Smooth muscle cell (in vitro differentiated cells): ENCODE data around the gene MED13L. TPM values are rescaled to one million over a fixed set of nuclear protein-coding genes. Genes with fewer than 3 reads are reported as not detected.

Source experiments
- DNase-seq: peaks from one replicate; lab custom pipeline; 2025; ENCODE audit not compliant: unreplicated experiment; lab: John Stamatoyannopoulos, UW
- H2AFZ ChIP-seq: fragments of 200-600 bp; sonication (generic); 2 replicates; pipeline ENCODE4 v1.6.0; 2016; ENCODE audit warnings: antibody characterized with exemption, low read depth, mild to moderate bottlenecking
- H3F3A ChIP-seq: fragments of 200-600 bp; sonication (generic); 2 replicates; pipeline ENCODE4 v1.6.0; 2017; ENCODE audit warnings: antibody characterized with exemption, low read depth
- H3K27ac ChIP-seq: fragments of 200-600 bp; sonication (generic); 2 replicates; pipeline ENCODE4 v1.5.1; 2016; ENCODE audit warnings: low read depth, mild to moderate bottlenecking
- H3K27me3 ChIP-seq: fragments of 200-600 bp; sonication (generic); 2 replicates; pipeline ENCODE4 v1.6.1; 2016; ENCODE audit warnings: low read depth, mild to moderate bottlenecking
- H3K36me3 ChIP-seq: fragments of 200-600 bp; sonication (generic); 2 replicates; pipeline ENCODE4 v1.5.1; 2016; ENCODE audit warnings: low read depth
- H3K4me1 ChIP-seq: fragments of 200-600 bp; sonication (generic); 2 replicates; pipeline ENCODE4 v1.5.1; 2016; ENCODE audit warnings: low read depth
- H3K4me2 ChIP-seq: fragments of 200-600 bp; sonication (generic); 2 replicates; pipeline ENCODE4 v1.6.0; 2016; ENCODE audit warnings: mild to moderate bottlenecking
- H3K4me3 ChIP-seq: fragments of 200-600 bp; sonication (generic); 2 replicates; pipeline ENCODE4 v1.5.1; 2016; ENCODE audit warnings: mild to moderate bottlenecking
- H3K79me2 ChIP-seq: fragments of 200-600 bp; sonication (generic); 2 replicates; pipeline ENCODE4 v1.6.0; 2016; ENCODE audit warnings: low read depth, mild to moderate bottlenecking
- H3K9ac ChIP-seq: fragments of 200-600 bp; sonication (generic); 2 replicates; pipeline ENCODE4 v1.6.0; 2016; ENCODE audit warnings: low read depth
- H3K9me3 ChIP-seq: fragments of 200-600 bp; sonication (generic); replicated peaks from 2 replicates; pipeline ENCODE4 v1.5.1; 2016; ENCODE audit warnings: low read depth
- H4K20me1 ChIP-seq: fragments of 200-600 bp; sonication (generic); 2 replicates; pipeline ENCODE4 v1.6.0; 2016; ENCODE audit warnings: low read depth
- WGBS: methylation state at CpG from one replicate; pipeline ENCODE4 v1.1.7; 2016; ENCODE audit warnings: low lambda C conversion rate; 5-methylcytosine and 5-hydroxymethylcytosine counted together
- polyA plus RNA-seq: library from polyadenylated mRNA; unstranded; fragments of >200 nt; fragmentation: Nextera tagmentation; extraction: Ambion mirVana; gene quantifications from 2 replicates; pipeline ENCODE4 v1.2.1, GENCODE V29; 2016
- total RNA-seq: library from RNA; depleted of rRNA; stranded (reverse); fragments of >200 nt; gene quantifications from 2 replicates; pipeline ENCODE4 v1.2.3, GENCODE V29; 2014
- TF ChIP-seq, protein P1 (sequence below): fragments of 200-600 bp; sonication (generic); IDR thresholded peaks from 2 replicates; pipeline ENCODE4 v1.5.1; 2017; ENCODE audit warnings: borderline replicate concordance, mild to moderate bottlenecking, antibody characterized with exemption; ENCODE audit not compliant: insufficient read depth, poor library complexity, severe bottlenecking

MED13L gene
- total and polyA plus RNA-seq, 2 experiments from 2014 or later = 13.2 to 74.3 TPM

GRCh38 chr12:116306968-116307367 is 29.5 kb upstream of the MED13L start:
- H3K36me3 ChIP-seq = no peaks in the 10 kb centered on the region
- H3K4me3 ChIP-seq = no peak overlapping the region
- H3K79me2 ChIP-seq = no peaks in the 10 kb centered on the region
- WGBS = 58% methylated on average over 3 of the region's 3 CpGs
- H3K27ac ChIP-seq = no peak overlapping the region
- no peak overlapping the region for H3K4me2 ChIP-seq
- peak overlapping the region; percentile 9 for H2AFZ ChIP-seq
- no peak for DNase-seq
- no peaks in the 10 kb centered on the region for H3F3A ChIP-seq
- peaks cover 4% of the 10 kb centered on the region for H3K4me1 ChIP-seq
- H4K20me1 ChIP-seq = no peaks in the 10 kb centered on the region
- TF ChIP-seq, protein P1, sequence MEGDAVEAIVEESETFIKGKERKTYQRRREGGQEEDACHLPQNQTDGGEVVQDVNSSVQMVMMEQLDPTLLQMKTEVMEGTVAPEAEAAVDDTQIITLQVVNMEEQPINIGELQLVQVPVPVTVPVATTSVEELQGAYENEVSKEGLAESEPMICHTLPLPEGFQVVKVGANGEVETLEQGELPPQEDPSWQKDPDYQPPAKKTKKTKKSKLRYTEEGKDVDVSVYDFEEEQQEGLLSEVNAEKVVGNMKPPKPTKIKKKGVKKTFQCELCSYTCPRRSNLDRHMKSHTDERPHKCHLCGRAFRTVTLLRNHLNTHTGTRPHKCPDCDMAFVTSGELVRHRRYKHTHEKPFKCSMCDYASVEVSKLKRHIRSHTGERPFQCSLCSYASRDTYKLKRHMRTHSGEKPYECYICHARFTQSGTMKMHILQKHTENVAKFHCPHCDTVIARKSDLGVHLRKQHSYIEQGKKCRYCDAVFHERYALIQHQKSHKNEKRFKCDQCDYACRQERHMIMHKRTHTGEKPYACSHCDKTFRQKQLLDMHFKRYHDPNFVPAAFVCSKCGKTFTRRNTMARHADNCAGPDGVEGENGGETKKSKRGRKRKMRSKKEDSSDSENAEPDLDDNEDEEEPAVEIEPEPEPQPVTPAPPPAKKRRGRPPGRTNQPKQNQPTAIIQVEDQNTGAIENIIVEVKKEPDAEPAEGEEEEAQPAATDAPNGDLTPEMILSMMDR = no peak
- no peaks in the 10 kb centered on the region for H3K27me3 ChIP-seq
- H3K9ac ChIP-seq = no peak overlapping the region
- no peaks in the 10 kb centered on the region for H3K9me3 ChIP-seq

DNA sequence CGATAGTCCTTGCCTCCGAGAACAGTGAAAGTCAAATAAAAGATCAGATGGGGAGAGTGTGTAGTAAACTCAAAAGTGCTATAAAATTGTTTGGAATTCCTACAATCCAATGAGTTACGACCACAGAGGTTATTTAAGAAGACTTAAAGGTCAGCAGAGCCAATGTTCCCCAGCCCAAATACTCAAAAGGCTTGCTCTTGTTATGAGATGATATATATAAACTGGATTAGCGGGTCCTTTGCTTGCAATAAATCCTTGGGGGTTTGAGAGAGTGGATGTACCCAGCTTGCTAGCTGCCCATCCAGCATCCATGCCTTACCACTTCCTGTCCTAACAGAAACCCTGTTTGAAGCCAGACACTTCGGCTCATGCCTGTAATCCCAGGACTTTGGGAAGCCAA is 29.0 kb upstream of the MED13L start:
- Histone ChIP-seq H2AFZ (peak overlapping the region; percentile 9), H3K4me1 (peaks cover 4% of the 10 kb centered on the region), H3K9me3 (no peaks in the 10 kb centered on the region), H3F3A (no peaks in the 10 kb centered on the region), H3K4me3 (no peak overlapping the region), H3K4me2 (no peak overlapping the region), H3K27ac (no peak overlapping the region), H3K79me2 (no peaks in the 10 kb centered on the region), H3K36me3 (no peaks in the 10 kb centered on the region), H3K9ac (no peak overlapping the region), H3K27me3 (no peaks in the 10 kb centered on the region), H4K20me1 (no peaks in the 10 kb centered on the region)
- TF ChIP-seq, protein P1 = no peak
- WGBS = 32% methylated on average over 5 of the region's 5 CpGs
- DNase-seq = no peak

DNA sequence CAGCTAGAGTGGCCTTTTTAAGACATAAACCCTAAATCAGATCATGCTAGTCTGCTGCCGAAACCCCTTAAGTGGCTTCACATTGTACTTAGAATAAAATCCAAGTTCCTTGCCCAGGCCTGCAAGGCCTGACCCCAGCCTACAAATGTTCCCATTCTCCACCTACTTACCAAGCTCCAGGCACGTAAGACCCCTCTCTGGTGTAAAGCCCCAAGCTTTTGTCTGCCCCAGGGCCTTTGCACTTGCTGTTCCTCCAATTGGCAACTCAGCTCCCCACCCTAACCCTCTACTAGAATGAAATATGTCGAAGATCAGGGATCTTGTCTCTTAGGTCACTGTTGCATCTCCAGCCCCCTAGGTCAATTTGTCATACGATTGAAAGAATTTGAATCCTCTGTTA is 27.1 kb upstream of the MED13L start:
- no peaks in the 10 kb centered on the region for H3K36me3 ChIP-seq
- H3K27me3 ChIP-seq = no peaks in the 10 kb centered on the region
- no peak for DNase-seq
- no peak overlapping the region for H2AFZ ChIP-seq
- H3F3A ChIP-seq = no peaks in the 10 kb centered on the region
- no peak overlapping the region for H3K27ac ChIP-seq
- H3K4me2 ChIP-seq = no peak overlapping the region
- 96% methylated on average over 4 of the region's 4 CpGs for WGBS
- peaks cover 4% of the 10 kb centered on the region for H3K4me1 ChIP-seq
- TF ChIP-seq, protein P1 = no peak
- no peak overlapping the region for H3K4me3 ChIP-seq
- no peaks in the 10 kb centered on the region for H3K9me3 ChIP-seq
- H3K9ac ChIP-seq = no peak overlapping the region
- H3K79me2 ChIP-seq = no peaks in the 10 kb centered on the region
- no peaks in the 10 kb centered on the region for H4K20me1 ChIP-seq

DNA sequence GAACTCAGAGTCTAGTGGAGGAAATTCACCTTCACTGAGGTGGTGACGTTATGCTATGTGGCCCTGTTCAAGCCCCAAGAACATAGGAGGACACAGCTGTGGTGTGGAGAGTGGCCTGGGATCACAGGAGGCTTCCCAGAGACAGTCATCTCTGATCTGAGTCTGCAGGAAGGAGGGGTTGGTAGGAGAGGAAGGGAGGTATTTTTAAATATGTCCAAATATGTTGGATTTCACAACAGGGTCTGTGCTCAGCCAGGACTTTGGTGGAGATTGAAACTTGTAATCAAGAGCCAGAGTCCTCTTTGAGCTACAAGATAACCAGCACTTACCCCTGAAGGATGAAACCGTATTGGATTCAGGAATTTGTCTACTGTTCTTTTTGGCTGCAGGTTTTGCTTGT is 26.4 kb upstream of the MED13L start:
- no peak for DNase-seq

More for the DNA sequence above, 26.4 kb upstream of the MED13L start:
- Histone ChIP-seq H3K27ac (no peak overlapping the region), H3K4me1 (peaks cover 4% of the 10 kb centered on the region), H3K79me2 (no peaks in the 10 kb centered on the region), H3K9me3 (no peaks in the 10 kb centered on the region), H3K4me3 (no peak overlapping the region), H2AFZ (no peak overlapping the region), H4K20me1 (no peaks in the 10 kb centered on the region), H3K36me3 (no peaks in the 10 kb centered on the region), H3F3A (no peaks in the 10 kb centered on the region), H3K9ac (no peak overlapping the region), H3K27me3 (no peaks in the 10 kb centered on the region), H3K4me2 (no peak overlapping the region)
- TF ChIP-seq, protein P1 = no peak
- 78% methylated on average over 2 of the region's 2 CpGs for WGBS
